GM18861 (cell line): ENCODE data around the gene YBX2.
A peak's percentile ranks its signal among the peaks of the same experiment; 100 is the strongest.

ENCODE experiments used
- ATAC-seq: cut with Tn5 transposase; IDR thresholded peaks from one replicate; pipeline ENCODE4 v1.9.1; 2021; ENCODE audit not compliant: unreplicated experiment

Gene YBX2

DNA sequence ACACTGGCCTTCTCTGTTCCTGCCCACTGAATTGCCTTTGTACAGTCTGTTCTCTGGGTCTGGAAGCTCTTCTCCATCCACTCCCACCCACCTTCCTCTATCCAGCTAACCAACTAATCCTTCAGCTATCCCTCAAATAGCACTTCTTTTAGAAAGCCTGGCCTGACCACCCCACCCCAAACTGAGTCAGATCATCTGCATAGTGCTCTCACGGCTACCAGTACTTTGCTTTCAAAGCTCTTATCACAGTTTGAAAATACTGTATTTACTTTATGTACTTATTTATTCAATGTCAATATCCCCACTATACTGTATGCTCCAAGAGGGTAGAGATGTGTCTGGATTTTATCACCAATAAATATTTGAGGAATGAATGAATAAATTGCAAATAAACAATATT lies 27.7 kb downstream of the YBX2 start:
- ATAC-seq = no peak

DNA sequence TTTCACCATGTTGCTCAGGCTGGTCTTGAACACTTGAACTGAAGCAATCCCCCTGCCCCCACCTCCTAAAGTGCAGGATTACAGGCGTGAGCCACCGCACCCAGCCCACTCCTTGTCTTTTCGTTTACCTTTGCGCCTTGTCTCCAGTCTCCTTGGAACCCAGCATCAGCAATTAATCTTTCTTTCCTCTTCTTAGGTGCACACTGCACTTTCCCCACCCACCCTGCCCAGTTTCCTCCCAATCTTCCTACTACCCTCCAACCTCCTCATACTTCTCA lies 30.7 kb downstream of the YBX2 start:
- no peak for ATAC-seq

DNA sequence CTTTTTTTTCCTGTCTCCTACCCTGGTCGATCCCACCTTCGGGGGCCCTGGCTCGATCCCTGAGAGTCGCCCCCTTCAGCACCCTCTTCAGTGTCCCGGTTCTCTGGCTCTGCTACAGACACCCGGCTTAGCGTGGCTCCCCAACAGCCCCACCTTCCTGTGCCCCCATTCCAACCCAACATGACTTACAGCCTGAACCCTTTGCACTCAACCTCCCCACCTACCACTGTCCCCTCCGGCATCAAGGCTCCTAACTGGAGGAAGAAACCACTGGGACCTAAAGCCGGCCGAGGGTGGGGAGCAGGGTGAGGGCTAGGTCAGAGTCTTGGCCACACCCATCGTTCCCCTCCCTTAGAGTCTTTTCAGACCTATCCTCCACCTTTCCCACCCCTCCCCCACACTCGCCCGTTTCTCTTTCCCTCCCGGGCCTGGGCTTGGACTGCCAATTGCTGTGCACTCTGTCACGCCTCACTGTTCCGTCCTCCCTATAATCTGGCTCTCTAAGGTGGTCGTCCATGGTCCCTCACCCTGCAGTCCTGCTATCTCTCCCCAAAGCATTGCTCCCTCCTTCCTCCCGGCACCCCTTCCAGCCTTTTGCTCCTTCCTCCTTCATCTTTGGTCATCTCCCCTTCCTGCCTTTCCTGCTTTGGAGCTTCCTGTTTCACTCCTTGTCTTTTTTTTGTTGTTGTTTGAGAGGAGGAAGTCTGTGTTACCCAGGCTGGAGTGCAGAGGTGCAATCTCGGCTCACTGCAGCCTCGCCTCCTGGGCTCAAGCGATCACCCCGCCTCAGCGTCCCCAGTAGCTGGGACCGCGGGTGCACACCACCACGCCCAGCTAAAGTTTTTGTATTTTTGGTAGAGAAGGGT lies 31.3 kb downstream of the YBX2 start:
- no peak for ATAC-seq

DNA sequence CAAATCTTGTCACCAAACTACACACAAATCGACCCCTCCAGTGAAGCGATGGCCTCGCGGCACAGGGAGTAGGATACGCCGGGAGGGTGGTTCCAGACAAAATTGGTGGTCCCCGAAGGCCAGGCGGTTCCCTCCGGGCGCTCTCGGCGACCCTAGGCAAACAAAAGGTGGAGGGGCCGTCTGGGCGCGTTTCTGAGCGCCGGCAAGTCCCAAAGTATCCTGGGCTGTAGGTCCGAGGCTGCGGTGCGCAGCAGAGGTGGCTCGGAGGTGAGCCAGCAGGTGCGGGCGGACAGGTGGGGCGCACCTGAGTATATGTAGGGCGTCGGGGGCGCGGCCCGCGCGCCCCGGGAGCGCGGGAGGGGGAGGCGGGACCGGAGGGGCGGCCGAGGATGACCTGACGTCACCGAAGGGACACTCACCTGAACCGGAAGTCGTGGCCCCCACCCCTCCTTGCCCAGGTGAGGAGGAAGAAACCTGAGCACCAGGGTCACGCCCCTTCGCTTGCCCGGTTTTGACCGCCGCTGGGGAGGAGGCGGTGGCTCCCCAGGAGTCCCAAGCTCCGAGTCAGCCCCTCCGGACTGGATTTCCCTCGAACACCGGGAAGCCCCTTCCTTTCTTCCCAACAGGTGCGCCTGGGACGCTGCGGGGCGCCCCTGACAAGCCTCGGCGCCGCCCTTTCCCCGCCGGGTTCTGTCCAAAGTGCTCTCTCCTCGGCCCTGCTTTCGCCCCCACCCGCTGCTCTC lies 32.1 kb downstream of the YBX2 start, which contains the start of gene CLDN7:
Gene CLDN7, minus strand, starts transcription at position 287 of the 743 bp plus-strand sequence. CDS start 435 bp downstream, outside the sequence.
- ATAC-seq = no peak

DNA sequence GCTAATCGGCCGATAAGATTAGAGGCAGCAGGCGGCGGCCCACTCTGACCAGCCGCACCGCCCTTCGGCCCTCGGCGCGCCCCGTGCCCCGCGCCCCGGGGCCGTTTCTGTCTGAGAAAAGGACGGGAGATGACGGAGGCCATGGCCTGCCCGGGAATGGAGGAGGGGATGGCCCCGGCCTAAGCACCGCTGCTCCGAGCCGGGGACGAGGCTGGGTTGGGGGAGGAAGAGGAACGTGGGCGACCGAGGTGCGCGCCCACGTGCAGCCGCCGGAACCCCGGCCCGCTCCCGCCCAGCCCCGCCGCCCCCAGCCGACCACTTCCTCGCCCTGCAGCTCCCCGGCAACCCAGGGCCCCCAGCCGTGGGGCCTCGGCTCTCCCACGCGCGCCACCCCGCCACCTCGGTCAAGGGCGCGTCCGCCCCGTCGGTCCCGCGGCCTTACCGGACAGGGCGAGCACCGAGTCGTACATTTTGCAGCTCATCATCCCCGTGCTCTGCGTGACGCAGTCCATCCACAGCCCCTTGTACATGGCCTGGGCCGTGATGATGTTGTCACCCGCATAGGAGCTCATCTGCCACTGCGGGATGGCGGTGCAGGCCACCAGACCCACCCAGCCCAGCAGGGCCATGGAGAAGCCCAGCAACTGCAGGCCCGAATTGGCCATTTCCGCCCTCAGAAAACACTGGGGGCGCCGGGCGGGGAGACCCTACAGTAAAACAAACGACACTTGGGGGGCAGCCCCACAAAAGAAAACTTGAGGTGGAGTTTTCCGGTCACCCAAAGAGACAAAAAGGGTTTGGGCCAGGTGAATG lies 32.9 kb downstream of the YBX2 start:
- ATAC-seq = no peak

DNA sequence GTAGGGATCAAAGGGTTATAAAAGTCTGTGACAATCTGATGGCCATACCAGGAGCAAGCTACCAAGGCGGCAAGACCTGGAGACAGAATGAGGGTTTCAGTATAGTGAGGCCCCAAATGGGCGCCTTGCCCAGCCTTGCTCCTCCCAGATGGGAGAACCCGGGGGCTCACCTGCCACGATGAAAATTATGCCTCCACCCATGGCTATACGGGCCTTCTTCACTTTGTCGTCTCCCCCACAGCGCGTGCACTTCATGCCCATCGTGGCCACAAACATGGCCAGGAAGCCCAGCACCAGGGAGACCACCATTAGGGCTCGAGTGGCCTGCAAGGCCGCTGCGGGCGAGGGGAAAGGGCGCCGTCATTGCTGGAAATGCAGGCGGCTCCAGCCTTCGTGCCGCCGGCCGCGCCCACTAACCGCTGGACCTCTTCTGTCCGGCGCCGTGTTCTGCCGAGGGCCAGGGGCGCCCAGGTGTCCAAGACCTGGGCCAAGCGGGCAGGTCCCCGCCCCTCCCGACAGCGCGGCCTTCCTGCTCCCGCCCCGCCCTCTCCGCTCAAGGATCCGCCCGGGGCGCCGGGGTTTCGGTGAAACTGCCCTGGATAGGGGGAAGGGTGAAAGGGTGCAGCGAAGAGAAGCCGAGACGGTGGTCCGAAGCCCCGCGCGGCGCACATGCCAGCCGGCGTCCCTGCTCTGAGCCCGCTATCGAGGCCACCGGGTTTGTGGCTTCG lies 33.6 kb downstream of the YBX2 start:
- no peak for ATAC-seq

DNA sequence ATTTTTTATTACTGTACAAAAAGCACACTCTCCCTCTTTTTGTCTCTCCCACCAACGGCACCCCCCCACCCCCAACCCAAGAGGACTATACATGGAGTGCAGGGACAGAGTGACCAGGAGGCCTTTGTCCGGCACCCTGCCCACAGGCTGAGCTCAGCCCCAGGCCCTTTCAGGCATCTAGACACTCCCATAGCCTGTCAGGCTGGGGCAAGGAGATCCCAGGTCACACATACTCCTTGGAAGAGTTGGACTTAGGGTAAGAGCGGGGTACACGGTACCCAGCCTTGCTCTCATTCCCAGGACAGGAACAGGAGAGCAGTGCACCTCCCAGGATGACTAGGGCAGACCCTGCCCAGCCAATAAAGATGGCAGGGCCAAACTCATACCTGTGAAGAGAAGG lies 34.3 kb downstream of the YBX2 start:
- no peak for ATAC-seq

DNA sequence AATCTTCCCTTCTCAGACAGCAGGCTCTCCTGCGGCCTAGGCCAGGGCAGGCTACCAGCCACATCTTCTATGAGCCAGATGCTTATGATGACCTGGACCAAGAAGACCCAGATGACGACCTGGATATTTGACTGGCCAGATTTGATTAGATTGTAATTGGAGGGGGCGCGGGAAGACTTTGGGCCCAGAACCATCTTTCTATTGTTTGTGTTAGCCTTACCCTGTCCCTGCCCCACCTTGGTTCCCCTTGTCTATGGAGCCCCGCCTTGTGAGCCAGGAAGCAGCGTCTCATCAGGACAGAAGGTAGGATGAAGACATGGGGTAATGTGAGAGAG lies 34.9 kb downstream of the YBX2 start:
- ATAC-seq = no peak

DNA sequence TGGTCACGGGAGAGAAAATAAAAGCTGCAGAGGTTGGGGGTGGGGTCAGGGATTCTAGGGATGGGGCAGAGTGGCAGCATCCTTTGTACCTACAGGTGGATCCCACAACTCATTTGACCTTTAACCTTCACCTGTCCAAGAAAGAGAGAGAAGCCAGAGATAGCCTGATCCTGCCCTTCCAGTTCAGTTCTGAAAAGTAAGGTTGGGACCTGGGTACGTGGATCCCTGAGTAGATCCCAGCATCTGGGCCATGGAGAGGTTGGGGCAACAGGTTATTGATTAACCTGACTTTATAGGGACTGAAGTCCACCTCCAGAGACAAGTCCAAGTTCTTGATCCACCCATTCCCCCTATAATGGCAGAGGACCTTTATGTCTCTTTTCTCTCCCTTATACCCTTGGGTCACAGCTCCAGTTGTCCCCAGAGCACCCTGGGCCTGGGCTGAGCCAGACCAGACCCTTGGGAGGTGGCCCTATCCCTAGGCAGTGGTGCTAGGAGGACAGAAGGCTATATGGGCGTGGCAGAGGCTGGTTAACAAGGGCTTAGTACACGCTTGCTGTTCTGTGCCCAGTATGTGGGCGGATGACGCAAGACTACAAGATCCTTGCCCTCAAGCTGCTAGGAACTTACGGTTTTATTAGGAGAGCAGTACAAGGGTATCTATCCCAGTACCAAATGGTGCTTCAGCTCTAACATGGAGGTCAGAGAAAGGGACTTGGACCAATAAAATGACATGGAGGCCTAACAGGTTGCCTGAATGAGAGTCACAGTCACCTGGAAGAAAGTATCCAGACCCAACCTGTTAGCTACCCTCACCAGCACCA lies 35.5 kb downstream of the YBX2 start:
- no peak for ATAC-seq

DNA sequence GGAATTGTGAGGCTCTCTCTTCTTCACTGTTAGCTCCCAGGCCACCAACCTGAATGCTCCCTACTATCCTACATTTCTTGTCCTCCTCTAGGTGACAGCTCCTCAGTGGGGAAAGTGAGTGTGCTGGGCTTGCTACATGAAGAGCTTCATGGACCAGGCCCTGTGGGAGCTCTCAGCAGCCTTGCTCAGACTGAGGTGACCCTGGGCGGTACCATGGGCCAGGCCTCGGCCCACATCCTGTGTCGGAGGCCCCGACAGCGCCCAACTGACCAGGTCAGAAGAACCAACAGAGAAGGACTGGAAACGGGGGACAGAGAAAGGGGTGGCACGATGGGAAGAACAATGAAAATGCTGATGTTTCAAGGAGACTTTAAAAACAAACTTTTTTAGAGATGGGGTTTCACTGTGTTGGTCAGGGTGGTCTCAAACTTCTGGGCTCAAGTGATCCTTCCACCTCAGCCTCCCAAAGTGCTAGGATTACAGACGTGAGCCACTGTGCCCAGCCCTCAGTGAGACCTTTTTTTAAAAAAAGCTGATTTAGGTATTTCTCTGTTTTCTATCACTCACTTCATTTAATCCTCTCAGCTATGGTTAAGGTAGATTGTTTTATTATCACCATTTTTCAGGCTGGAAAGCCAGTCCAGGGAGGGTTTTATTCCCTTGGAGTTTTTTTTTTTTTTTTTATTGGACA lies 37.5 kb downstream of the YBX2 start:
- no peak for ATAC-seq

DNA sequence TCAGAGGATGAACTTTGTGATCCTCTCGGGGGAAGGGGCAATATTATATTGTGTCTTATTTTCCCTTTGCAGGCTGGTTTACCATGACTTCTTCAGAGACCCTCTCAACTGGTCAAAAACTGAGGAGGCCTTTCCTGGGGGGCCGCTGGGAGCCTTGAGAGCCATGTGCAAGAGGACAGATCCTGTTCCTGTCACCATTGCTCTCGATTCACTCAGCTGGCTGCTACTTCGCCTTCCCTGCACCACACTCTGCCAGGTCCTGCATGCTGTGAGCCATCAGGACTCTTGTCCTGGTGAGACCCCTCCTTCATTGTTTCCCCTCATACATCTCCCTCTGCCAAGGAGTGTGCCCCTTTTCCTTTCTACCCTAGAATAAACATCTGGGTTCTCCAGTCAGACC lies 39.9 kb downstream of the YBX2 start:
- no peak for ATAC-seq

DNA sequence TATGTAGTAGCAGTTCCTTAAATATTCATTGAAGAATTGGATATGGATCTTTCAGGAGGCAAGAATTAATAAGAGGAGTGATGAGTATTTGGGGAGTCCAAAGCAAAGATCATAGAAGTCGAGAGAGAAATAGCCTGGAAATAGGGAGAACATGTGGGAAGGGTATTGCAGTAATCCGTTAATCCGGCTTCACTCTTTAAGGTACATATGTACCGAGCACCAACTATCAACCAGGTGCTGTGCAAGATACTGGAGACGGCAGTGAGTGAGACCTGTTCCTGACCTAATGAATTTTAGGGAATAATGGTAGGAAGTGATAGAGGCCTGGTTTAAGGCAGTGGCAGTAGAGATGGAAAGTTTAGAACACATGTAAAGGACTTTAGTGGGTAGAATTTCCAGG lies 41.4 kb downstream of the YBX2 start:
- no peak for ATAC-seq

DNA sequence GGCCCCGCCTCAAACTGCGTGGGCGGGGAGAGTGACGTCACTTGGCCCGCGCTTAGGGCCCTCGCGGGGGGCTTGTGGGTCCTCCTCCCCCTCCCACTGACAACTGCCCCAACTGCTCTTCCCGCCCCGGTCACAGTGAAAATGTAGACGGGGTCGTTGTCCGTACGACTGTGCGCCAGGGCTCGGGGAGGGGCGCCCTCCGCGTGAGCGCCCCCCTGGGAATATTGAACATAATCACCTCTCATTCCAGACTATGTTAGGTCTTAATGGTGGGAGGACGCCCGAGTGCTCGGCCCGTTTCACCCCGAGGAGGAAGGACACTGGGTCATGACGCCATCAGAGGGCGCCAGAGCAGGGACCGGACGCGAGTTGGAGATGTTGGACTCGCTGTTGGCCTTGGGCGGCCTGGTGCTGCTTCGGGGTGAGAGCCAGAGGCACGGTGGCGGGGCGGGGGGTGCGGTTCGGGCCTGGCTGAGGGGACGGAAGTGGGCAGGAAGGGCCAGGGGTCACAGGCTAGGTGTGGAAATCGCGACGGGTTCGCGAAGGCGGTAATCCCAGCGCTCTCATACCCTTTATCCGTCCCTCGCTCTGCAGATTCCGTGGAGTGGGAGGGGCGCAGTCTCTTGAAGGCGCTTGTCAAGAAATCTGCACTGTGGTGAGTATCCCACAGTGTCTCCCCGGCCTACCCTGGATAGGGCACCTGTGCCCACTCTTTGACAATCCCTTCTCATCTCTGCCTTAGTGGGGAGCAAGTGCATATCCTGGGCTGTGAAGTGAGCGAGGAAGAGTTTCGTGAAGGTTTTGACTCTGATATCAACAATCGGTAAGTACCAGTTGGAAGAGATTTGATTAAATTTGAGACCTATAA lies 42.0 kb downstream of the YBX2 start, which contains the start of gene ELP5:
Gene ELP5, plus strand, starts transcription at position 40 of the 868 bp plus-strand sequence. Its CDS starts 336 bp downstream, at position 376.
- ATAC-seq = peak; percentile 28

DNA sequence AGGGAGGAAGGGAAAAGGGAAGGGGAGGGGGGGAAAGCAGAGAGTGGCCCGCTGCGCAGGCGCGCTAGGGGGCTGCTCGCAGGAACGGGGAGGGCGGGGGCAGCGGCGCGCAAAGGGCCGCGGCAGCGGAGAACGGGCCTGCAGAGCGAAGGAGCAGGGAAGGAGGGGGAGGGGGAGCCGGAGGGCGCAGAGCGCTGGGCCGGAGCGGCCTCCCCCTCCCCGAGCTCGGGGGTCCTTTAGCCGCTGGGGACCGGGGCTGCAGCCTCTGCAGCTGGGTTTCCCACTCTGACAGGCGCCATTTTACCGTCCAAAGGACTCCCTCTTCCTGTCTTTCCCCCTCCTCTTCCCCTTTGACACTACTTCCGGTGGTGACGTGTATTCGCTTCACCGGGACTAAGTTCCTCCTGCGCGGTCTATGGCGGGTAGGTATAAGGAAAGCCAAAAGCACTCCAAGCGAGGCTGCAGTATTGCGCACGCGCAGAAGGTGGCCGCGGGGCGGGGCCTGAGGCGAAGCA lies 42.7 kb downstream of the YBX2 start, which contains the start of gene CTDNEP1:
Gene CTDNEP1, minus strand, starts transcription at position 74 of the 515 bp plus-strand sequence. CDS start 438 bp downstream, outside the sequence.
- peak; percentile 82 for ATAC-seq

DNA sequence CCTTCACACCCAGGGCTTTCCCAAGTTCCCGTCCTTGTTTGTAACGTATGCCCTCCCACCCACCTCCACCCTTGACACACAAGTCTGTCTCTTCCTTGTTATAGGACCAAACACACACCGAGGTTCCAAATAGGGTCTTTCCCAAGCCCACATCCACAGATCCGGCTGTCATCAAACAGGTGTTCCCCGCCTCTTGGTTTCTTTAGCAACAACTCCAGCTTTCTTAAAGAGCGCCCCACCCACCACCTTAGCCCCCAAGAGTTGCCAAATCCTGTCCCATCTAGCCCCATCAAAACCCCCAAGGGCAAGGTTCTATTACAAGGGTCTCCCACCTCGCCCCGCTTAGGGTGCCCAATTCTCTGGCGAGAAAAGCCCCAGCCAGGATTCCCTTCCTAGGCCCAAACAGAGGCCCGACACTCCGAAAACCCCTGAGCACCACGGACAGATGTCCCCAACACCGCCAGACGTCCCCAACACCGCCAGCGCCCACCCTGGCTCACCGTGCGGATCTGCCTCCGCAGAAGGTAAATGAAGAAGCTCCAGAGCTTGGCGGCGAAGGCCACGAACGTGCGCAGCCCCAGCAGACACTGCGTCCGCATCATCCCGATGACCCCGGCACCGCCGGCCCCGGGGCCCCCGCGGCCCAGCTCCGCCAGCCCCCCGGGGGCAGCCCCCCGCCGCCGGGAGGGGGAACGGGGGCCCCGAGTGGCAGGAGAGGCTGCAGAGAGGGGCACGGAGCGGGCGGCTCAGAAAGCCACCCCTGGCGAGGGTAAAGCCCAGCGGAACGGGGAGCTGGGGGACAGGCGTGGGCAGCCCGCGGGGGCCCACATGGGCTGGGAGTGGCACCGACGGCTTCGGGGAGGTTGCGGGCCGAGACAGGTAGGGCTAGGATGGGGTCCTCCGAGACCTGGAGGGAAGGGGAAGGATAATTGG lies 43.5 kb downstream of the YBX2 start:
- ATAC-seq = no peak

DNA sequence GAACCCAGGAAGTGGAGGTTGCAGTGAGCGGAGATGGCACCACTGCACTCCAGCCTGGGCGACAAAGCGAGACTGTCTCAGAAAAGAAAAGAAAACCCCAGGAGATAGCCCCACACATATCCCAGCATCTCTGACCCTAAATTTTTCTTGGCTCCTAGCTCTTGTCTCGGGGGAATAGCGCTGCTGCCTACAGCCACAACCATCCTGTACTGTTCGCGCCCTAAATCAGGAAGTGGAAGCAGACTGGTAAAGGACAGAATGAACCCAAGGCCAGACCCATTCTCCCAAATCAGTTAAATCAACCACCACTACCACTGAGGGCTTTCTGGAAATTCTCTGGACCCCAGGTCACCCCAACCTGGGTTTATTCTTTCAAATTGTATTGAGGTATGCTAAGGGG lies 44.6 kb downstream of the YBX2 start:
- no peak for ATAC-seq

DNA sequence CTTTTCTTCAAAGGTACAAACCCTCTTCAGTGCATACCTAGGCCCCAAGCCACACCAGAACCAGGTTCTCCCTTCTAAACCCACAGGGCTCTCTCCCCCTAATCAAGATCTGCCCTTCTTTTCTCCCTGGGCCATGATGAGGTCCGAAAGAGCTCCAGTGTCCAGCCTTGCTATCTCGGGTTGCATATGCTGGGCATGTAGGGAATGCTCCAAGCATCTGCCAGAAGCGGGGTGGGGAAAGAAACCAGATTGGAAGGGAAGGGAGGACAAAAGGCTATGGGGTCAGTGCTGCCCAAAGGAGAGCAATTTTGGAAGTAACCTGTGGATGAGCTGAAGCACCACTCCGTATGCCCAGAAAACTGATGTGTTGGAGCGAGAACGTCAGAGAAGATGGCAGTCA lies 45.2 kb downstream of the YBX2 start:
- ATAC-seq = no peak
